ENCODE measurements around the gene PROB1. TPM values are rescaled to one million over a fixed set of nuclear protein-coding genes. Genes with fewer than 3 reads are reported as not detected.

PROB1 gene
- total and polyA plus RNA-seq, 2 of the 8 experiments (the other 6 are each of a cell fraction or from before 2014, with no cell fraction given): 0.89 to 3.1 TPM

- TF ChIP-seq E2F6 (IDR thresholded peaks at IDR 0.05): peak; percentile 55
- peak; percentile 56 for TF ChIP-seq YY1 (IDR thresholded peaks at IDR 0.05; ENCODE audit: low read depth, low read length)
- TF ChIP-seq KDM5A (IDR thresholded peaks at IDR 0.05; ENCODE audit: low read length): peak; percentile 41
- TF ChIP-seq GABPA (IDR thresholded peaks at IDR 0.05; ENCODE audit: borderline replicate concordance, insufficient read depth, low read length): peak; percentile 84; the same call in 1 of the 2 replicates
- TF ChIP-seq EZH2 (IDR thresholded peaks at IDR 0.05; ENCODE audit: low read depth, low read length, severe bottlenecking): no peak
- no peak for TF ChIP-seq BCL11A (IDR thresholded peaks at IDR 0.05; ENCODE audit: low read depth in 2 of 2, low read length in 2 of 2)
- TF ChIP-seq ASH2L (IDR thresholded peaks at IDR 0.05; ENCODE audit: low read length): peak; percentile 98
- peak; percentile 89 for TF ChIP-seq TAF1 (IDR thresholded peaks at IDR 0.05; ENCODE audit: low read depth, low read length)
- peak; percentile 88 for TF ChIP-seq CREB1 (IDR thresholded peaks at IDR 0.05)
- TF ChIP-seq CBX8 (IDR thresholded peaks at IDR 0.05; ENCODE audit: borderline replicate concordance, low read depth, low read length): no peak
- TF ChIP-seq ZNF274 (IDR thresholded peaks at IDR 0.05; ENCODE audit: borderline replicate concordance, extremely low read depth, low read length): no peak
Measured at GRCh38 chr5:139341689-139342422, 53.0 kb downstream of the PROB1 start, which contains the start of gene PAIP2 (continued).
